GM12801 (cell line): Measurements from ENCODE around the gene NME4.

ENCODE experiments used
- TF ChIP-seq, protein P1 (sequence below): IDR thresholded peaks from one replicate; pipeline ENCODE4 v1.5.1; 2011; ENCODE audit warnings: control low read depth; ENCODE audit not compliant: insufficient read length; ENCODE audit errors: extremely low read depth

Gene NME4

DNA sequence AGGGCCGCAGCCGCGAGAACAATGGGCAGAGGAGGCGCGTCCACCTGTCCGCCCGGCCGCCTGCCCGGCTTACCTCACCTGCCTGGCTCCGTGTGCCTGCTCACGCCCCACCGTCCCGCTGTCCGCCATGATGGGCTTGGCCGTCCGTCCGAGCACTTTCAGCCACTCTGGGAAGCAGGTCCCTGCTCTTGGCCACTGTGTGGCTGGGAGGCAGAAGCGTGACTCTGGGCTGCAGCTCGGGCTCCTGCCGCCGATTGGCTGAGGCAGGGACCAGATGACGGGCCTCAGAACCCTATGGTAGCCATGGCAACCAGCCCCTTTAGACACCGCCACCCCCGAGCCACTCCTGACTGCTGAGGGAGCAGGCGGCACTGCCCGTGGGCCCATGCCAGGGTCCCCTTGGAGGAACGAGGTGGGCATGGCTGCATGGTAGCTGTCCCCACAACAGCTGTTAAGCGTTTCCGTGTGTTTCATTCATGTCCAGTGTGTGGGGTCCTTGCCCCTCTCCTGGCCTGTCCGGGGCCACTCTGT lies 35.6 kb upstream of the NME4 start:
- TF ChIP-seq, protein P1, sequence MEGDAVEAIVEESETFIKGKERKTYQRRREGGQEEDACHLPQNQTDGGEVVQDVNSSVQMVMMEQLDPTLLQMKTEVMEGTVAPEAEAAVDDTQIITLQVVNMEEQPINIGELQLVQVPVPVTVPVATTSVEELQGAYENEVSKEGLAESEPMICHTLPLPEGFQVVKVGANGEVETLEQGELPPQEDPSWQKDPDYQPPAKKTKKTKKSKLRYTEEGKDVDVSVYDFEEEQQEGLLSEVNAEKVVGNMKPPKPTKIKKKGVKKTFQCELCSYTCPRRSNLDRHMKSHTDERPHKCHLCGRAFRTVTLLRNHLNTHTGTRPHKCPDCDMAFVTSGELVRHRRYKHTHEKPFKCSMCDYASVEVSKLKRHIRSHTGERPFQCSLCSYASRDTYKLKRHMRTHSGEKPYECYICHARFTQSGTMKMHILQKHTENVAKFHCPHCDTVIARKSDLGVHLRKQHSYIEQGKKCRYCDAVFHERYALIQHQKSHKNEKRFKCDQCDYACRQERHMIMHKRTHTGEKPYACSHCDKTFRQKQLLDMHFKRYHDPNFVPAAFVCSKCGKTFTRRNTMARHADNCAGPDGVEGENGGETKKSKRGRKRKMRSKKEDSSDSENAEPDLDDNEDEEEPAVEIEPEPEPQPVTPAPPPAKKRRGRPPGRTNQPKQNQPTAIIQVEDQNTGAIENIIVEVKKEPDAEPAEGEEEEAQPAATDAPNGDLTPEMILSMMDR = no peak

- TF ChIP-seq, protein P1 = no peak
Measured at GRCh38 chr16:361872-362701, 34.9 kb upstream of the NME4 start.

DNA sequence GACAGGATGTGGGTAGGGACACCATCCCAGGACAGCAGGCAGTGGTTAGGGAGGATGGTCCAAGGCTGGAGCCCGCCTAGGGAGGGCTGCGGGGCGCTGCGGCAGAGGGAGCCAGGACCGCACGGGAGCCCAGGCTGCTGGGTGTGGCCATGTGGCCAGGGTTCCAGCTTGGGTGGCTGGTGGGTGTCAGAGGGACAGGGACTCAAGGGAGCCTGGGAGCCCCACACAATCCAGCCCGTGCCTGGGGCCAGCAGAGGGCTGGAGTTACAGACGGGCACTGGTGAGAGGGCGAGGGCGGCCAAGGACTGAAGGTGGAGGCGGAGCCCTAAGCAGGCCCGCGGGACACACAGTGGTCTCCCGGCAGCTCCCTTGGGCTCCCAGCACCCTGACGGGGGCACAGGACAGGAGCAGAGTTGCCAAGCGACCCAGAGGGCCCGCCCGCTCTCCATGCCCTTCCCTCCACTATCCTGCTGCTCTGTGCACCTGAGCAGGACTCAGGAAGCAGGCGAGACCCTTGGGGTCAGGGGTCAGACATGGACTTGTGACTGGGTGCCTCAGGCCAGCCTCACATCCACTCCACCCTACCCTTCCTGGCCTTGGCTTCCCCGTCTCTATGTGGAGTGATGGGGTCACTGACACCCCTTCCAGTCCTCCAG lies 33.8 kb upstream of the NME4 start:
- TF ChIP-seq, protein P1 = no peak

DNA sequence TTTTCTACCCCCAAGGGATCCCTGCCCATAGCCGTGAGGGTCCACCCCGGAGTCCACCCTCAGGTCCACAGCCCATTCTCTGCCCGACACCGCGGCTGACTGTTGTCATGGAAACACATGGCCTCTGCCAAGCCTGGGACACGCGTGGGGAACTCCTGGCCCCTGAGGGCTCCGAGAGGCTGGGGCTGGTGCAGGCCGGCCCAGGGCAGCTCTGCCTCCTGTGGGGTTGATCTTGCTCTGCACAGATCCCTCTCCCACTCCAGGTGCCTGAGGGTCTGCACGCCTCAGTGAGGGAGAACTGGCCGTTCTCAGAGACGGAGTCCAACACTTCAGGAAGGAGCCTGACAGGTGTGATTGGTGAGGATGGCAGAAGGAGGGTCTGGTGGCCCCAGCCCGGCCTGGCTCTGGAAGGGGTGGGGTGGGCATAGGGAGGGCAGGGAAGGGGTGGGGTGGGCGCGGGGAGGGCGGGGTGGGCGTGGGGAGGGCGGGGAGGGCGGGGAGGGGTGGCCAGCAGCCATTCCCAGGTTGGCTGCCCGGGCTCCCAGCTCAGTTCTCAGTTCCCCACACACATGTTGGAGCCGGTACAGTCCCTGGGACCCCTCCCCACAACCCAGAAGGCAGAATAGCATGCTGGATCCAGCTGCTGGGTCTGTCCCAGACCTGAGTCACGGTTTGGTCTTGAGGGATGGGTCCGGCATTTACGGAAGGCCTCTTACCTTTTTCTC lies 33.1 kb upstream of the NME4 start:
- TF ChIP-seq, protein P1 = no peak

DNA sequence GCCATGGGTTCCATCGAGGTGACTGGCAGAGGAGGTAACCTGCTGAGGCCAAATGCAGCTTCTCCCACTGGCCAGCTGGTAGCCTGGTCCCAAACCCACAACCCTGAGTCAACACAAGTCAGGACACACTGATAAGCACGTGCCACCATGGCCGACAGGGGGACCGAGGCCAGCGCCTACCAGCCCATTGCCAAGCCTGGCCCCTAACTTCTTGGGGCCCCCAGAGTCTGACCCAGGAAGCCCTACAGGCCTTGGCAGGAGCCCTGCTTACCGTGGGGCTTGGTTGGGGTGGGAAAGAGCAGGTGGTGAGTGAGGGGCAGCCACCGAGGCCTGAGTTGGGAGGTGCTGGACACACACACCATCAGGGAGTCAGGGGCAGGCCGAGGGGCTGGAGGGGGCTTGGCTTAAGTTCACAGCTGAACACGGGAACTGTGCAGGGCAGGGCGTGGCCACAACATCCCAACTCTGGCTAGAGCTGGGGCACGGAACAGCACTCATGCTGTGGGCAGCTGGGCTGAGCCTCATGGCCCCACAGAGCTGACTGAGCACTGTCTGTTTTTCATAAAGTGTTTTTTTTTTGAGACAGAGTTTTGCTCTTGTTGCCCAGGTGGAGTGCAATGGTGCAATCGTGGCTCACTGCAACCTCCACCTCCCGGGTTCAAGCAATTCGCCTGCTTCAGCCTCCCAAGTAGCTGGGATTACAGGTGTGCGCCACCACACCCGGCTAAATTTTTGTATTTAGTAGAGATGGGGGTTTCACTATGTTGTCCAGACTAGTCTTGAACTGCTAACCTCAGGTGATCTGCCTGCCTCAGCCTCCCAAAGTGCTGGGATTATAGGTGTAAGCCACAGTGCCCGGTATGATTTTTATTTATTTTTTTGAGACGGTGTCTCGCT lies 32.2 kb upstream of the NME4 start:
- TF ChIP-seq, protein P1 = no peak

- TF ChIP-seq, protein P1 = no peak
Measured at GRCh38 chr16:366476-366875, 30.5 kb upstream of the NME4 start.
